Spleen (tissue), 11 donors: ENCODE data around the gene MPP4. TPM values are rescaled to one million over a fixed set of nuclear protein-coding genes. Genes with fewer than 3 reads are reported as not detected.

Source experiments
- DNase-seq: peaks from one replicate; pipeline ENCODE4 v3.0.0-alpha.2; 2020
- H3K27ac ChIP-seq, 8 donors: fragments of 200-600 bp; sonication (generic) in 7 of 8; 1 replicate in 4 of 8; 2 replicates in 4 of 8; pipeline versions ENCODE4 v1.5.0 to v1.8.0; 2016 to 2021; ENCODE audit warnings: inconsistent platforms in 4 of 8, mild to moderate bottlenecking in 4 of 8, moderate library complexity in 1 of 8
- H3K27me3 ChIP-seq, 7 donors: fragments of 200-600 bp; sonication (generic) in 6 of 7; replicated peaks in 1 of 7; 1 replicate in 4 of 7; 2 replicates in 3 of 7; pipeline versions ENCODE4 v1.5.0 to v1.8.0; 2016 to 2021; ENCODE audit warnings: inconsistent platforms in 3 of 7, mild to moderate bottlenecking in 1 of 7
- H3K36me3 ChIP-seq, 6 donors: fragments of 200-600 bp; sonication (generic) in 5 of 6; 1 replicate in 4 of 6; 2 replicates in 2 of 6; pipeline versions ENCODE4 v1.5.0 to v1.8.0; 2016 to 2021; ENCODE audit warnings: inconsistent platforms in 2 of 6
- H3K4me1 ChIP-seq, 6 donors: fragments of 200-600 bp; sonication (generic) in 5 of 6; 1 replicate in 3 of 6; 2 replicates in 3 of 6; pipeline versions ENCODE4 v1.5.0 to v1.8.0; 2016 to 2021; ENCODE audit warnings: inconsistent platforms in 3 of 6
- H3K4me3 ChIP-seq, 8 donors: fragments of 200-600 bp; sonication (generic) in 7 of 8; 1 replicate in 4 of 8; 2 replicates in 4 of 8; pipeline versions ENCODE4 v1.5.0 to v1.8.0; 2016 to 2021; ENCODE audit warnings: inconsistent platforms in 4 of 8, mild to moderate bottlenecking in 4 of 8, moderate library complexity in 2 of 8
- H3K9me3 ChIP-seq, 8 donors: fragments of 200-600 bp; sonication (generic) in 7 of 8; 1 replicate in 4 of 8; 2 replicates in 4 of 8; pipeline versions ENCODE4 v1.5.0 to v1.8.0; 2016 to 2021; ENCODE audit warnings: inconsistent platforms in 4 of 8
- CTCF ChIP-seq, 11 experiments: fragments of 200-600 bp in 7 of 11; fragments of 450-650 bp in 4 of 11; sonication (generic) in 4 of 11; IDR thresholded peaks in 8 of 11; conservative IDR thresholded peaks in 3 of 11; 1 replicate in 7 of 11; 2 replicates in 4 of 11; pipeline versions ENCODE4 v1.4.0 to v1.8.0; 2016 to 2021; ENCODE audit warnings: antibody characterized with exemption in 11 of 11, inconsistent platforms in 4 of 11, mild to moderate bottlenecking in 1 of 11
- POLR2A ChIP-seq, 3 donors: fragments of 450-650 bp; IDR thresholded peaks; one replicate each; pipeline ENCODE4 v1.5.1; 2017; ENCODE audit warnings: antibody characterized with exemption in 3 of 3, mild to moderate bottlenecking in 1 of 3
- POLR2AphosphoS5 ChIP-seq, 3 donors: sonication (generic); formaldehyde crosslinking; IDR thresholded peaks; one replicate each; pipeline ENCODE4 v1.5.1; 2017; ENCODE audit warnings: antibody characterized with exemption in 3 of 3
- WGBS, 5 donors: extraction: QIAGEN DNeasy Blood & Tissue Kit in 3 of 5; methylation state at CpG; one replicate each; pipeline versions ENCODE4 v1.1.5 to v1.1.7; 2013 to 2018; 5-methylcytosine and 5-hydroxymethylcytosine counted together
- intact Hi-C: fragments of 100-400 bp; cut with DNase I; formaldehyde crosslinking; loops from one replicate; pipeline ENCODE4 v1.15.0; 2023; ENCODE audit warnings: low total_unique reads
- polyA plus RNA-seq, 3 donors: library from polyadenylated mRNA; stranded (reverse); fragments of 200-250 nt; gene quantifications; one replicate each; pipeline ENCODE4 v1.2.1, GENCODE V29; 2013
- total RNA-seq, 7 donors: library from RNA; depleted of rRNA in 3 of 7; stranded (reverse); fragments of >200 nt in 3 of 7; fragmentation: NEBNext Ultra II Directional in 4 of 7; extraction: Animal tissue kit (Norgen Biotek cat#: 25700) in 4 of 7; gene quantifications; one replicate each; pipeline versions ENCODE4 v1.1.0 to v1.2.1, GENCODE V29; 2016 to 2021
- donor health status: healthy with polysubstance abuse.
- donor health status: DM: no; HTN: no; CAD: no; lungs with moderate emphysema.
- donor health status: DM: no; HTN: no; CAD: no.
- donor health status: Bipolar disorder and iron deficiency.
- donor health status: healthy.
- donor health status: DM: no; HTN: no; CAD: no.
- donor health status: DM: yes; HTN: yes; CAD: no.

MPP4 gene
- total and polyA plus RNA-seq, 10 donors, result 0.13 to 4.3 (median 1.1) TPM

GRCh38 chr2:201621293-201621999, 77.0 kb downstream of the MPP4 start:
- DNase-seq, result no peak
- Histone ChIP-seq H3K4me1 (no peaks in the 10 kb centered on the region), H3K36me3 (no peaks in the 10 kb centered on the region), H3K9me3 (no peaks in the 10 kb centered on the region), H3K4me3 (no peak overlapping the region), H3K27ac (no peak overlapping the region), H3K27me3 (no peaks in the 10 kb centered on the region)
- no peak for TF ChIP-seq POLR2A (IDR thresholded peaks at IDR 0.05)
- TF ChIP-seq CTCF (IDR thresholded peaks at IDR 0.05 in 8 of 11, conservative IDR thresholded peaks at IDR 0.05 in 3 of 11), result no peak
- no peak for TF ChIP-seq POLR2AphosphoS5 (IDR thresholded peaks at IDR 0.05)
- intact Hi-C loops, result no loop called here
- 94 to 97% (median 95%) methylated on average over 4 of the region's 4 CpGs for WGBS, 5 donors

- Histone ChIP-seq H3K9me3 (no peaks in the 10 kb centered on the region), H3K4me1 (no peaks in the 10 kb centered on the region), H3K27ac (no peak overlapping the region), H3K27me3 (no peaks in the 10 kb centered on the region), H3K36me3 (no peaks in the 10 kb centered on the region), H3K4me3 (peak overlapping the region in 2 of 8 donors; percentile 12 to 19)
- 49 to 57% (median 55%) methylated on average over 37 to 39 of the region's 39 CpGs for WGBS, 5 donors
- intact Hi-C loops, result no loop called here
- peak; percentile 81 for DNase-seq
- TF ChIP-seq POLR2AphosphoS5 (IDR thresholded peaks at IDR 0.05), result peak in 2 of 3 donors; percentile 46 to 66
- TF ChIP-seq CTCF (IDR thresholded peaks at IDR 0.05 in 8 of 11, conservative IDR thresholded peaks at IDR 0.05 in 3 of 11), result peak in 3 of 11 experiments; percentile 20 to 39 (median 36)
- no peak for TF ChIP-seq POLR2A (IDR thresholded peaks at IDR 0.05)
Measured at GRCh38 chr2:201618744-201619662, 79.4 kb downstream of the MPP4 start.

GRCh38 chr2:201608021-201608420, 90.4 kb downstream of the MPP4 start:
- 40 to 80% (median 73%) methylated on average over 1 of the region's 1 CpG for WGBS, 5 donors
- Histone ChIP-seq H3K4me3 (no peak overlapping the region), H3K27me3 (peaks cover 0 to 5% (median 0%) of the 10 kb centered on the region in 7 donors), H3K27ac (no peak overlapping the region), H3K9me3 (peaks cover 0 to 13% (median 2%) of the 10 kb centered on the region in 8 donors), H3K4me1 (no peaks in the 10 kb centered on the region), H3K36me3 (no peaks in the 10 kb centered on the region)
- no peak for DNase-seq
- TF ChIP-seq POLR2AphosphoS5 (IDR thresholded peaks at IDR 0.05) (no peak), POLR2A (IDR thresholded peaks at IDR 0.05) (no peak), CTCF (IDR thresholded peaks at IDR 0.05 in 8 of 11, conservative IDR thresholded peaks at IDR 0.05 in 3 of 11) (no peak)
- intact Hi-C loops, result no loop called here

- no peak for TF ChIP-seq POLR2A (IDR thresholded peaks at IDR 0.05)
- TF ChIP-seq CTCF (IDR thresholded peaks at IDR 0.05 in 8 of 11, conservative IDR thresholded peaks at IDR 0.05 in 3 of 11), result no peak
- TF ChIP-seq POLR2AphosphoS5 (IDR thresholded peaks at IDR 0.05), result no peak
- Histone ChIP-seq H3K9me3 (peaks cover 0 to 13% (median 2%) of the 10 kb centered on the region in 8 donors), H3K4me1 (no peaks in the 10 kb centered on the region), H3K4me3 (no peak overlapping the region), H3K27ac (no peak overlapping the region), H3K36me3 (no peaks in the 10 kb centered on the region), H3K27me3 (peaks cover 0 to 5% (median 0%) of the 10 kb centered on the region in 7 donors)
- intact Hi-C loops, result no loop called here
- WGBS, 5 donors, result 78 to 92% (median 89%) methylated on average over 2 of the region's 2 CpGs
- DNase-seq, result no peak
Measured at GRCh38 chr2:201607568-201607967, 90.9 kb downstream of the MPP4 start.
